ENCODE results near the gene PRKD1. TPM values are rescaled to one million over a fixed set of nuclear protein-coding genes. Genes with fewer than 3 reads are reported as not detected.

The PRKD1 gene
- total RNA-seq, 4 donors from 2014 or later: 3.0 to 5.4 (median 3.6) TPM

GRCh38 chr14:29627137-29627536 lies 300.5 kb downstream of the PRKD1 start:
- Histone ChIP-seq H3K4me3 (no peak overlapping the region), H3K4me1 (peaks cover 3% of the 10 kb centered on the region), H3K27ac (no peak overlapping the region), H3K36me3 (no peaks in the 10 kb centered on the region), H3K9me3 (no peaks in the 10 kb centered on the region), H3K27me3 (no peaks in the 10 kb centered on the region)
- TF ChIP-seq EP300 (IDR thresholded peaks at IDR 0.05) (no peak), POLR2AphosphoS5 (IDR thresholded peaks at IDR 0.05) (no peak)
- TF ChIP-seq, protein P1, sequence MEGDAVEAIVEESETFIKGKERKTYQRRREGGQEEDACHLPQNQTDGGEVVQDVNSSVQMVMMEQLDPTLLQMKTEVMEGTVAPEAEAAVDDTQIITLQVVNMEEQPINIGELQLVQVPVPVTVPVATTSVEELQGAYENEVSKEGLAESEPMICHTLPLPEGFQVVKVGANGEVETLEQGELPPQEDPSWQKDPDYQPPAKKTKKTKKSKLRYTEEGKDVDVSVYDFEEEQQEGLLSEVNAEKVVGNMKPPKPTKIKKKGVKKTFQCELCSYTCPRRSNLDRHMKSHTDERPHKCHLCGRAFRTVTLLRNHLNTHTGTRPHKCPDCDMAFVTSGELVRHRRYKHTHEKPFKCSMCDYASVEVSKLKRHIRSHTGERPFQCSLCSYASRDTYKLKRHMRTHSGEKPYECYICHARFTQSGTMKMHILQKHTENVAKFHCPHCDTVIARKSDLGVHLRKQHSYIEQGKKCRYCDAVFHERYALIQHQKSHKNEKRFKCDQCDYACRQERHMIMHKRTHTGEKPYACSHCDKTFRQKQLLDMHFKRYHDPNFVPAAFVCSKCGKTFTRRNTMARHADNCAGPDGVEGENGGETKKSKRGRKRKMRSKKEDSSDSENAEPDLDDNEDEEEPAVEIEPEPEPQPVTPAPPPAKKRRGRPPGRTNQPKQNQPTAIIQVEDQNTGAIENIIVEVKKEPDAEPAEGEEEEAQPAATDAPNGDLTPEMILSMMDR (IDR thresholded peaks at IDR 0.05): no peak
- no peak for DNase-seq (ENCODE audit: low spot score in 2 of 2)
- WGBS: 63% methylated on average over 3 of the region's 3 CpGs

DNA sequence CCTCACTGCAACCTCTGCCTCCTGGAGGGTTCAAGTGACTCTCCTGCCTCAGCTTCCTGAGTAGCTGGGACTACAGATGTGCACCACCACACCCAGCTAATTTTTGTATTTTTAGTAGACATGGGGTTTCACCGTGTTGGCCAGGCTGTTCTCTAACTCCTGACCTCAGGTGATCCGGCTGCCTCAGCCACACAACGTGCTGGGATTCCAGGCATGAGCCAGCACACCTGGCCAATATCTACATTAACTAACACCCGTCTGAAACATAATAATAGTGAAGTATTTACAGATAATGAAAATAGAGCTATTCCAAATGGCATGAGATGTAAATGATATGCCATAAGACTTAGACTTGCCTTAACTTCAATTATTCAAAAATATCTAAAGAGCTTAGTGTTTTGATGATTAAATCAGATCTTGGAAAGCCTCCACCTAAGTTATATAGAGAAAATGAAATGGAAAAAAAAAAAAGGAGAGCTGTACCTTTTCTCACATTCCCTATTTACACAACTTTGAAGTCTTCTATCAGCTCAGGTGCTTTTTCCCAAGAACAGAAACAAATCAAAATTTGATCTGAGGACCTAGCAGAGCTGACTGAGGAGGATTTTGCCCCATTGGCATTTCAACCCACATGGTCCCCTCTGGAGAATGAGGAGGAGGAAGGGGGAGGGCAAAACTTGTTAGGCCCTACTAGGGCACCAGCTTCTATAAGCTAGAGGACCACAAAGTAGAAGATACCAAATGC lies 309.2 kb downstream of the PRKD1 start:
- Histone ChIP-seq H3K9me3 (no peaks in the 10 kb centered on the region), H3K27ac (no peak overlapping the region), H3K4me1 (no peaks in the 10 kb centered on the region), H3K27me3 (no peaks in the 10 kb centered on the region), H3K36me3 (no peaks in the 10 kb centered on the region), H3K4me3 (no peak overlapping the region)
- no peak for TF ChIP-seq EP300 (IDR thresholded peaks at IDR 0.05)
- 54% methylated on average over 4 of the region's 4 CpGs for WGBS
- no peak for DNase-seq (ENCODE audit: low spot score in 2 of 2)

GRCh38 chr14:29616922-29617321 lies 310.7 kb downstream of the PRKD1 start:
- Histone ChIP-seq H3K4me3 (no peak overlapping the region), H3K9me3 (no peaks in the 10 kb centered on the region), H3K4me1 (no peaks in the 10 kb centered on the region), H3K27ac (no peak overlapping the region), H3K36me3 (no peaks in the 10 kb centered on the region), H3K27me3 (no peaks in the 10 kb centered on the region)
- DNase-seq (ENCODE audit: low spot score in 2 of 2): no peak
- TF ChIP-seq, protein P1 (IDR thresholded peaks at IDR 0.05): no peak
- no peak for TF ChIP-seq POLR2AphosphoS5 (IDR thresholded peaks at IDR 0.05)
- no peak for TF ChIP-seq EP300 (IDR thresholded peaks at IDR 0.05)
- no peak for TF ChIP-seq POLR2A (IDR thresholded peaks at IDR 0.05)

DNA sequence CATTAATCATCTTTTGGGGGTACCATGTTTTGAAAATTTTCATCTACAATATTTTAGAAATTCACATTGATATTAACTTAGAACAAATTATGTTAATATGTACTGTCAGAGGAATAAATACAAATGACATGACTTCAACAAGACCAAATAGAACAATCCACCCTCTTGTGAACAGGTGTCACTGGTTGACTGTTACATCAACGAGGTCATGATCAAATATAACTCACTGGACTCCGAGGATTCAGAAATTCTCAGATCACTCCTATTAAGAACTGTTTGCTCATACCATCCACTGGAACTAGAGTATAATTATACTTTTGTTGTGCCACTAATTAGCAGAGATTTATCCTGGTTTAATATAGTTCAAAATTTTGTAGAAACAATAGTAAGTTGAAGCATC lies 318.8 kb downstream of the PRKD1 start:
- Histone ChIP-seq H3K9me3 (no peaks in the 10 kb centered on the region), H3K27me3 (no peaks in the 10 kb centered on the region), H3K36me3 (no peaks in the 10 kb centered on the region), H3K4me1 (no peaks in the 10 kb centered on the region), H3K4me3 (no peak overlapping the region), H3K27ac (no peak overlapping the region)
- no peak for DNase-seq (ENCODE audit: low spot score in 2 of 2)
- TF ChIP-seq POLR2A (IDR thresholded peaks at IDR 0.05) (no peak), EP300 (IDR thresholded peaks at IDR 0.05) (no peak), POLR2AphosphoS5 (IDR thresholded peaks at IDR 0.05) (no peak)
- TF ChIP-seq, protein P1 (IDR thresholded peaks at IDR 0.05): no peak
- WGBS: 91% methylated on average over 2 of the region's 2 CpGs

DNA sequence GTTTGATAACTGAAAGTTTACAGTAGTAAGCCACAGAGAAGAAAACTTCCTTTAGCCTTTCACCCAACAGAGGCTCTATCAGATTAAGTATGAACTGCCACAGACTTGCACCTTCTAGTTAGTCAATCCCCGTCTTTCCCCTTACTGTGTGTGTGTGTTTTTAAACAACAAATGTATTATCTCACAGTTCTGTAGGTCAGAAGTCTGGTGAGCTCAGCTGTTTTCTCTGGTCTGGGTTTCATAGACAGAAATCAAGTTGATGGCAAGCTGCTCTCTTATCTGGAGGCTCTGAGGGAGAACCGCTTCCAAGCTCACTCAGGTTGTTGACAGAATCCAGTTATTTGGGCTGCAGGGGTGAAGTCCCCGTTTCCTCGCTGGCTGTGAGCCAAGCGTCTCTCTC lies 320.5 kb downstream of the PRKD1 start:
- Histone ChIP-seq H3K27me3 (no peaks in the 10 kb centered on the region), H3K9me3 (no peaks in the 10 kb centered on the region), H3K4me1 (no peaks in the 10 kb centered on the region), H3K36me3 (no peaks in the 10 kb centered on the region), H3K27ac (no peak overlapping the region), H3K4me3 (no peak overlapping the region)
- WGBS: 77% methylated on average over 5 of the region's 5 CpGs
- DNase-seq (ENCODE audit: low spot score in 2 of 2): no peak
- TF ChIP-seq, protein P1 (IDR thresholded peaks at IDR 0.05): no peak
- TF ChIP-seq POLR2AphosphoS5 (IDR thresholded peaks at IDR 0.05): no peak
- no peak for TF ChIP-seq EP300 (IDR thresholded peaks at IDR 0.05)
- no peak for TF ChIP-seq POLR2A (IDR thresholded peaks at IDR 0.05)

DNA sequence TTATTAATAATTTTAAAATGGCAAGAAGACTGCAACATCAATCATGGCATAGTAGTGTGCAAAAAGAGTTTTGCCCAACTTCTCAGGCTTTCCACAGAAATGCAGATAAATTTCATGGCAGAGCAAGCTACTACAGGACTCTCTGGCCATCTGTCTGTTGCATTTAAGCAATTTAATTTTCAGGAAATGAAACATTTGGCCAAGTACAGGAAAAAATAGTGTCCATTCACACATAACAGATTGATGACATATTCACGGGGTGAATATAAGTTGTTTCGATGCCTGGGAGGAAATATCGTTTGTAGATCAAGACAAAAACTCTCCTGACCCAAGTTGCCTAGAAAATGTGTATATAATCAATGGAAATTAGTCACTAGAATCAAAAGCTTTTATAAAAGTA lies 324.0 kb downstream of the PRKD1 start:
- Histone ChIP-seq H3K4me3 (no peak overlapping the region), H3K27me3 (no peaks in the 10 kb centered on the region), H3K4me1 (no peaks in the 10 kb centered on the region), H3K9me3 (no peaks in the 10 kb centered on the region), H3K36me3 (no peaks in the 10 kb centered on the region), H3K27ac (no peak overlapping the region)
- DNase-seq (ENCODE audit: low spot score in 2 of 2): no peak
- WGBS: 90% methylated on average over 3 of the region's 3 CpGs
- TF ChIP-seq EP300 (IDR thresholded peaks at IDR 0.05) (no peak), POLR2A (IDR thresholded peaks at IDR 0.05) (no peak), POLR2AphosphoS5 (IDR thresholded peaks at IDR 0.05) (no peak)
- TF ChIP-seq, protein P1 (IDR thresholded peaks at IDR 0.05): no peak
